Measurements from ENCODE around the gene RNF2. TPM values are rescaled to one million over a fixed set of nuclear protein-coding genes. Genes with fewer than 3 reads are reported as not detected.

Gene RNF2
- total RNA-seq, 4 donors from 2014 or later, result 11.9 to 15.3 (median 13.0) TPM

DNA sequence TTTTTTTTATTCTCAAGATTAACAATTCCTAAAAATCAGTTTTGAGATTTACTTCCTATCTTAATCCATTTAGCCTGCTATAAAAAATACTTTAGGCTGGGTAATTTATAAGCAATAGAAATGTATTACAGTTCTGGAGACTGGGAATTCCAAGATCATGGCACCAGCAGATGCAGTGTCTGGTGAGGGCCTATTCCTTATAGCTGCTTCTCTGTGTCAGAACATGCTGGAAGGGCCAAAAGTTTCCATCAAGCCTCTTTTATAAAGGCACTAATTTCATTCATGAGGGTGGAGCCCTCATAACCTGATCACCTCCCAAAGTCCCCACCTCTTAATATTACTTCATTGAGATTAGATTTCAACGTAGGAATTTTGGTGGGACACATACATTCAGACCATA, 41.7 kb downstream of the RNF2 start:
- Histone ChIP-seq H3K36me3 (peaks cover 0 to 45% (median 8%) of the 10 kb centered on the region in 3 donors), H3K9me3 (no peaks in the 10 kb centered on the region), H3K4me3 (no peak overlapping the region), H3K27me3 (no peaks in the 10 kb centered on the region), H3K4me1 (no peaks in the 10 kb centered on the region), H3K27ac (no peak overlapping the region)
- no peak for TF ChIP-seq POLR2A (IDR thresholded peaks at IDR 0.05)
- TF ChIP-seq, protein P1, sequence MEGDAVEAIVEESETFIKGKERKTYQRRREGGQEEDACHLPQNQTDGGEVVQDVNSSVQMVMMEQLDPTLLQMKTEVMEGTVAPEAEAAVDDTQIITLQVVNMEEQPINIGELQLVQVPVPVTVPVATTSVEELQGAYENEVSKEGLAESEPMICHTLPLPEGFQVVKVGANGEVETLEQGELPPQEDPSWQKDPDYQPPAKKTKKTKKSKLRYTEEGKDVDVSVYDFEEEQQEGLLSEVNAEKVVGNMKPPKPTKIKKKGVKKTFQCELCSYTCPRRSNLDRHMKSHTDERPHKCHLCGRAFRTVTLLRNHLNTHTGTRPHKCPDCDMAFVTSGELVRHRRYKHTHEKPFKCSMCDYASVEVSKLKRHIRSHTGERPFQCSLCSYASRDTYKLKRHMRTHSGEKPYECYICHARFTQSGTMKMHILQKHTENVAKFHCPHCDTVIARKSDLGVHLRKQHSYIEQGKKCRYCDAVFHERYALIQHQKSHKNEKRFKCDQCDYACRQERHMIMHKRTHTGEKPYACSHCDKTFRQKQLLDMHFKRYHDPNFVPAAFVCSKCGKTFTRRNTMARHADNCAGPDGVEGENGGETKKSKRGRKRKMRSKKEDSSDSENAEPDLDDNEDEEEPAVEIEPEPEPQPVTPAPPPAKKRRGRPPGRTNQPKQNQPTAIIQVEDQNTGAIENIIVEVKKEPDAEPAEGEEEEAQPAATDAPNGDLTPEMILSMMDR (IDR thresholded peaks at IDR 0.05), result no peak
- intact Hi-C loops (cut with DNase I), result no loop called here
- WGBS, 2 donors, result 96% methylated on average over 1 of the region's 1 CpG
- DNase-seq, result no peak

DNA sequence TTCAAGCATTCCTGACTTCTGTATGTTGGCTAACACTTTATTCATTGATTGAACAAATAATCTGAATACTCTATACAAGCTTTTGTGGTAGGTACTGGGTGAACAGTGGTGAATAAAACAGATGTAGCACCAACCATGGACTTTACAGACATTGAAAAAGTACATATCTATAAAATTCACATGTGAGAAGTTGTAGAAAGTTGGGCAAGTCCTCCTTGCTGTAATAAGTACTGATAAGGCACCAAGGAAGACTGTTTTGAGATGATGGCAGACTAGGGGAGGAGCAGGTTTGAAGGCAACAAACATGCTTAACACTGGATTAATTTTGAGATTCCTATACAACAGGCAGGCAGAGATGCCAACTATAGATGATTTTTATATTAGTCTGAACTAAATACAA, 42.4 kb downstream of the RNF2 start:
- H3K27me3 ChIP-seq, result no peaks in the 10 kb centered on the region

DNA sequence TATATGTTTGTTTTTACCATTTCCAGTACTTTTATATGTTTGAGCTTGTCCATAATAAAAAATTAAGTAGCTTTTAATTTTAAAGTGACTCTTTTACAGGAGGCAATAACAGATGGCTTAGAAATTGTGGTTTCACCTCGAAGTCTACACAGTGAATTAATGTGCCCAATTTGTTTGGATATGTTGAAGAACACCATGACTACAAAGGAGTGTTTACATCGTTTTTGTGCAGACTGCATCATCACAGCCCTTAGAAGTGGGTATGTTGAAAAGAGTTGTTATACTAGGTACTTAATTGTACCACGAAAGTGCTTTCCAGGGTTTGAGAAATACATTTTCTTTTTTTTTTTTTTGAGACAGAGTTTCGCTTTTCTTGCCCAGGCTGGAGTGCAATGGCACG, 46.1 kb downstream of the RNF2 start:
- Histone ChIP-seq H3K27ac (no peak overlapping the region), H3K36me3 (peaks cover 0 to 77% (median 8%) of the 10 kb centered on the region in 3 donors), H3K27me3 (no peaks in the 10 kb centered on the region), H3K4me1 (peaks cover 0 to 4% (median 0%) of the 10 kb centered on the region in 3 donors), H3K4me3 (no peak overlapping the region), H3K9me3 (no peaks in the 10 kb centered on the region)
- TF ChIP-seq, protein P1 (IDR thresholded peaks at IDR 0.05), result no peak
- TF ChIP-seq POLR2A (IDR thresholded peaks at IDR 0.05), result no peak
- no peak for DNase-seq
- WGBS, 2 donors, result 78 to 80% methylated on average over 5 of the region's 5 CpGs
- intact Hi-C loops (cut with DNase I), result no loop called here

More for the DNA sequence above, 42.4 kb downstream of the RNF2 start:
- intact Hi-C loops (cut with DNase I), result no loop called here
- TF ChIP-seq POLR2A (IDR thresholded peaks at IDR 0.05), result no peak
- TF ChIP-seq, protein P1 (IDR thresholded peaks at IDR 0.05), result no peak
- DNase-seq, result no peak
- Histone ChIP-seq H3K9me3 (no peaks in the 10 kb centered on the region), H3K27ac (no peak overlapping the region), H3K4me1 (no peaks in the 10 kb centered on the region), H3K4me3 (no peak overlapping the region), H3K36me3 (peaks cover 0 to 49% (median 8%) of the 10 kb centered on the region in 3 donors)

DNA sequence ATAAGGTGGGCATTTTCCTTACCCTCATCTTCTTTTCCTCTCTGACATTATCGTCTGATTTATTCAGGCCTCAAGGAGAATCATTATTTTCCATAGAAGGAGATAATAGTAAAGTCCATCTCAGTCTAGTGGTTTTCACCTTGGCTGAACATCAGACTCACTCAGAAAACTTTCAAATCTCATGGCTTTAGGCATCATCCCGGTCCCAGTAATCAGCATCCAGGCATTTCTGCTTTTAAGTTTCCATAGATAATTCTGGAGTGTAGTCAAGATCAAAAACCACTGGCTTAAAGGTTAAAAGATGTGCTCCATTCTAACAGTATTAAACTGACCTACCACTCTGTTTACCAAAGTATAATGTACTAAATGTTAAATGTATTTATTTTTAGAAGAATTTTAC, 49.4 kb downstream of the RNF2 start:
- H3K4me3 ChIP-seq, result no peak overlapping the region
- H3K36me3 ChIP-seq, result peaks cover 0 to 77% (median 0%) of the 10 kb centered on the region in 3 donors
- no peak for DNase-seq
- H3K27ac ChIP-seq, result no peak overlapping the region
- no peaks in the 10 kb centered on the region for H3K9me3 ChIP-seq
- no peak for TF ChIP-seq POLR2A (IDR thresholded peaks at IDR 0.05)
- TF ChIP-seq, protein P1 (IDR thresholded peaks at IDR 0.05), result no peak
- WGBS, 2 donors, result 90 to 93% methylated on average over 2 of the region's 2 CpGs
- H3K27me3 ChIP-seq, result no peaks in the 10 kb centered on the region
- intact Hi-C loops (cut with DNase I), result no loop called here
- peaks cover 0 to 11% (median 0%) of the 10 kb centered on the region in 3 donors for H3K4me1 ChIP-seq

DNA sequence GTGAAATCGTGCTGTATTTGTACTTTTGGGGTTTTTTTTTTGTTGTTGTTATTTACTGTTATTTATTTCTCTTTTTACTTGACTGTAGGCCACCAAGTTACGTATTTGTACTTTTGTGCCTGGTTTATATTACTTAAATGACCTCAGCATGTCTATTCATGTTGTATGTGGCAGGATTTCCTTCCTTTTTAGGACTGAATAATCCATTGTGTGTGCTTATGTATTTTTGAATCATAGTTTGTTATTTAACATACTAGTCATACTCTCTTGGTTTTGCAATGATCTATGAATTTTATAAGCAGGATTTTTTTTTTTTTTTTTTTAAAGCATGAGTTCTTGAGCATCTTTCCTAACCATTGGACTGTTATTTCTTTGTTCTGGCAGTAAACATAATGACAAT, 51.2 kb downstream of the RNF2 start:
- no peak for TF ChIP-seq POLR2A (IDR thresholded peaks at IDR 0.05)
- TF ChIP-seq, protein P1 (IDR thresholded peaks at IDR 0.05), result no peak
- no peak overlapping the region for H3K4me3 ChIP-seq
- no peak for DNase-seq
- no peaks in the 10 kb centered on the region for H3K27me3 ChIP-seq
- H3K27ac ChIP-seq, result no peak overlapping the region
- no peaks in the 10 kb centered on the region for H3K9me3 ChIP-seq
- H3K4me1 ChIP-seq, result peaks cover 0 to 11% (median 0%) of the 10 kb centered on the region in 3 donors
- peaks cover 0 to 80% (median 0%) of the 10 kb centered on the region in 3 donors for H3K36me3 ChIP-seq
- intact Hi-C loops (cut with DNase I), result no loop called here
- 49 to 61% methylated on average over 2 of the region's 2 CpGs for WGBS, 2 donors

Data from esophagus squamous epithelium (tissue), 5 donors.